Measurements from ENCODE around the gene SEMA3G.

The SEMA3G gene

GRCh38 chr3:52431459-52432223, 13.3 kb downstream of the SEMA3G start:
- H3K9me3 ChIP-seq (ENCODE audit: control insufficient read depth, insufficient read depth, low read length) = no peaks in the 10 kb centered on the region
- no peaks in the 10 kb centered on the region for H4K20me1 ChIP-seq (ENCODE audit: control insufficient read depth, insufficient read depth, low read depth, low read length)
- TF ChIP-seq EZH2phosphoT487 (IDR thresholded peaks at IDR 0.05; ENCODE audit: borderline replicate concordance, low read length) (no peak), CTCF (IDR thresholded peaks at IDR 0.05; ENCODE audit: low read depth, low read length, poor library complexity, severe bottlenecking) (no peak)
- no peaks in the 10 kb centered on the region for H3K79me2 ChIP-seq (ENCODE audit: control insufficient read depth, low read length)
- peaks cover 20% of the 10 kb centered on the region for H3K27me3 ChIP-seq (ENCODE audit: control insufficient read depth, low read length)
- H3K4me3 ChIP-seq (ENCODE audit: low read length) = no peak overlapping the region
- H3K9me2 ChIP-seq (replicated peaks; ENCODE audit: control insufficient read depth, low read length) = no peaks in the 10 kb centered on the region
- H3K4me1 ChIP-seq (ENCODE audit: control insufficient read depth, low read length) = no peaks in the 10 kb centered on the region
- H3F3A ChIP-seq (ENCODE audit: control insufficient read depth, insufficient read depth) = no peaks in the 10 kb centered on the region
- H3K27ac ChIP-seq (ENCODE audit: low read depth, low read length) = no peak overlapping the region
- no peak overlapping the region for H3K4me2 ChIP-seq (ENCODE audit: low read length)
- no peaks in the 10 kb centered on the region for H3K36me3 ChIP-seq (ENCODE audit: control insufficient read depth, low read length)

- no peak overlapping the region for H3K27ac ChIP-seq (ENCODE audit: low read depth, low read length)
- H3K36me3 ChIP-seq (ENCODE audit: control insufficient read depth, low read length) = no peaks in the 10 kb centered on the region
- H3K4me2 ChIP-seq (ENCODE audit: low read length) = no peak overlapping the region
- H3F3A ChIP-seq (ENCODE audit: control insufficient read depth, insufficient read depth) = no peaks in the 10 kb centered on the region
- no peak overlapping the region for H3K4me3 ChIP-seq (ENCODE audit: low read length)
- H3K4me1 ChIP-seq (ENCODE audit: control insufficient read depth, low read length) = no peaks in the 10 kb centered on the region
- TF ChIP-seq EZH2phosphoT487 (IDR thresholded peaks at IDR 0.05; ENCODE audit: borderline replicate concordance, low read length) = no peak
- TF ChIP-seq CTCF (IDR thresholded peaks at IDR 0.05; ENCODE audit: low read depth, low read length, poor library complexity, severe bottlenecking) = no peak
- peaks cover 23% of the 10 kb centered on the region for H3K27me3 ChIP-seq (ENCODE audit: control insufficient read depth, low read length)
- no peaks in the 10 kb centered on the region for H4K20me1 ChIP-seq (ENCODE audit: control insufficient read depth, insufficient read depth, low read depth, low read length)
- no peaks in the 10 kb centered on the region for H3K79me2 ChIP-seq (ENCODE audit: control insufficient read depth, low read length)
- no peaks in the 10 kb centered on the region for H3K9me3 ChIP-seq (ENCODE audit: control insufficient read depth, insufficient read depth, low read length)
- no peaks in the 10 kb centered on the region for H3K9me2 ChIP-seq (replicated peaks; ENCODE audit: control insufficient read depth, low read length)
Measured at GRCh38 chr3:52430416-52430810, 14.5 kb downstream of the SEMA3G start.

- H3K27ac ChIP-seq (ENCODE audit: low read depth, low read length) = no peak overlapping the region
- TF ChIP-seq EZH2phosphoT487 (IDR thresholded peaks at IDR 0.05; ENCODE audit: borderline replicate concordance, low read length) (no peak), CTCF (IDR thresholded peaks at IDR 0.05; ENCODE audit: low read depth, low read length, poor library complexity, severe bottlenecking) (no peak)
- no peak overlapping the region for H3K4me3 ChIP-seq (ENCODE audit: low read length)
- H3K27me3 ChIP-seq (ENCODE audit: control insufficient read depth, low read length) = peaks cover 26% of the 10 kb centered on the region
- no peaks in the 10 kb centered on the region for H3K9me3 ChIP-seq (ENCODE audit: control insufficient read depth, insufficient read depth, low read length)
- no peaks in the 10 kb centered on the region for H3K36me3 ChIP-seq (ENCODE audit: control insufficient read depth, low read length)
- no peak overlapping the region for H3K4me2 ChIP-seq (ENCODE audit: low read length)
- no peaks in the 10 kb centered on the region for H3K79me2 ChIP-seq (ENCODE audit: control insufficient read depth, low read length)
- H3F3A ChIP-seq (ENCODE audit: control insufficient read depth, insufficient read depth) = no peaks in the 10 kb centered on the region
- no peaks in the 10 kb centered on the region for H3K9me2 ChIP-seq (replicated peaks; ENCODE audit: control insufficient read depth, low read length)
- no peaks in the 10 kb centered on the region for H4K20me1 ChIP-seq (ENCODE audit: control insufficient read depth, insufficient read depth, low read depth, low read length)
- no peaks in the 10 kb centered on the region for H3K4me1 ChIP-seq (ENCODE audit: control insufficient read depth, low read length)
Measured at GRCh38 chr3:52429779-52430415, 15.0 kb downstream of the SEMA3G start.
